Breast epithelium (tissue), 4 donors: ENCODE results near the gene GIGYF2. TPM values are rescaled to one million over a fixed set of nuclear protein-coding genes. Genes with fewer than 3 reads are reported as not detected.

Experiments used
- DNase-seq, 2 donors: peaks; one replicate each; pipeline ENCODE4 v3.0.0-alpha.2; 2019; ENCODE audit warnings: low spot score in 2 of 2
- H3K27ac ChIP-seq, 2 donors: fragments of 200-600 bp; sonication (generic) in 1 of 2; one replicate each; pipeline ENCODE4 v1.5.1; 2016 to 2019; ENCODE audit warnings: mild to moderate bottlenecking in 1 of 2
- H3K27me3 ChIP-seq, 2 donors: fragments of 200-600 bp; sonication (generic) in 1 of 2; one replicate each; pipeline versions ENCODE4 v1.5.1 to v1.6.0; 2017 to 2019; ENCODE audit warnings: control low read depth in 1 of 2, mild to moderate bottlenecking in 1 of 2
- H3K36me3 ChIP-seq: fragments of 200-600 bp; one replicate; pipeline ENCODE4 v1.5.1; 2019
- H3K4me1 ChIP-seq, 2 donors: fragments of 200-600 bp; sonication (generic); one replicate each; pipeline ENCODE4 v1.5.1; 2016 to 2019; ENCODE audit warnings: control low read depth in 1 of 2
- H3K4me3 ChIP-seq, 3 donors: fragments of 200-600 bp; sonication (generic); 1 replicate in 2 of 3; 2 replicates in 1 of 3; pipeline ENCODE4 v1.5.1; 2016 to 2019; ENCODE audit warnings: mild to moderate bottlenecking in 3 of 3, moderate library complexity in 2 of 3
- H3K9me3 ChIP-seq, 2 donors: fragments of 200-600 bp; sonication (generic) in 1 of 2; one replicate each; pipeline ENCODE4 v1.5.1; 2016 to 2019; ENCODE audit warnings: control low read depth in 1 of 2
- CTCF ChIP-seq, 3 donors: fragments of 450-650 bp; IDR thresholded peaks; one replicate each; pipeline ENCODE4 v1.5.1; 2016 to 2017; ENCODE audit warnings: antibody characterized with exemption in 3 of 3, mild to moderate bottlenecking in 3 of 3, moderate library complexity in 3 of 3
- POLR2A ChIP-seq: fragments of 450-650 bp; IDR thresholded peaks from one replicate; pipeline ENCODE4 v1.6.1; 2016; ENCODE audit warnings: antibody characterized with exemption, mild to moderate bottlenecking, moderate library complexity
- POLR2AphosphoS5 ChIP-seq, 3 donors: sonication (generic); formaldehyde crosslinking; IDR thresholded peaks; one replicate each; pipeline ENCODE4 v1.6.1; 2017; ENCODE audit warnings: antibody characterized with exemption in 3 of 3
- intact Hi-C: fragments of 100-400 bp; cut with DNase I; formaldehyde crosslinking; loops from one replicate; pipeline ENCODE4 v1.15.1; 2023; ENCODE audit warnings: low total_unique reads
- total RNA-seq, 3 donors: library from RNA; depleted of rRNA; stranded (reverse); fragments of >200 nt; gene quantifications; one replicate each; pipeline ENCODE4 v1.1.0, GENCODE V29; 2016

Gene GIGYF2
- total RNA-seq, 3 donors from 2014 or later = 79.8 to 156 (median 103) TPM

GRCh38 chr2:232728785-232729184 is 31.7 kb downstream of the GIGYF2 start:
- DNase-seq = no peak
- no peaks in the 10 kb centered on the region for H3K27me3 ChIP-seq
- TF ChIP-seq CTCF (IDR thresholded peaks at IDR 0.05) (no peak), POLR2AphosphoS5 (IDR thresholded peaks at IDR 0.05) (no peak), POLR2A (no peak)
- intact Hi-C loops = no loop called here
- H3K4me1 ChIP-seq = no peaks in the 10 kb centered on the region
- H3K36me3 ChIP-seq = no peaks in the 10 kb centered on the region
- H3K4me3 ChIP-seq = no peak overlapping the region
- H3K27ac ChIP-seq = no peak overlapping the region
- H3K9me3 ChIP-seq = no peaks in the 10 kb centered on the region

GRCh38 chr2:232731470-232731869 is 34.3 kb downstream of the GIGYF2 start:
- H3K27ac ChIP-seq = no peak overlapping the region
- no peaks in the 10 kb centered on the region for H3K27me3 ChIP-seq
- no peak overlapping the region for H3K4me3 ChIP-seq
- H3K9me3 ChIP-seq = no peaks in the 10 kb centered on the region
- TF ChIP-seq POLR2A = no peak
- TF ChIP-seq CTCF (IDR thresholded peaks at IDR 0.05) = no peak
- no peak for TF ChIP-seq POLR2AphosphoS5 (IDR thresholded peaks at IDR 0.05)
- H3K4me1 ChIP-seq = no peaks in the 10 kb centered on the region
- DNase-seq = no peak
- H3K36me3 ChIP-seq = no peaks in the 10 kb centered on the region
- intact Hi-C loops = no loop called here

- no peaks in the 10 kb centered on the region for H3K9me3 ChIP-seq
- intact Hi-C loops = no loop called here
- no peaks in the 10 kb centered on the region for H3K36me3 ChIP-seq
- TF ChIP-seq POLR2A (no peak), CTCF (IDR thresholded peaks at IDR 0.05) (no peak), POLR2AphosphoS5 (IDR thresholded peaks at IDR 0.05) (no peak)
- no peaks in the 10 kb centered on the region for H3K27me3 ChIP-seq
- H3K4me3 ChIP-seq = no peak overlapping the region
- no peak overlapping the region for H3K27ac ChIP-seq
- DNase-seq = no peak
- H3K4me1 ChIP-seq = no peaks in the 10 kb centered on the region
These were observed 44.2 kb downstream of the GIGYF2 start for GRCh38 chr2:232741294-232741693.

GRCh38 chr2:232741972-232742371 is 44.8 kb downstream of the GIGYF2 start:
- no peak overlapping the region for H3K4me3 ChIP-seq
- no peaks in the 10 kb centered on the region for H3K9me3 ChIP-seq
- H3K27ac ChIP-seq = no peak overlapping the region
- H3K36me3 ChIP-seq = no peaks in the 10 kb centered on the region
- DNase-seq = no peak
- no peaks in the 10 kb centered on the region for H3K4me1 ChIP-seq
- intact Hi-C loops = no loop called here
- no peaks in the 10 kb centered on the region for H3K27me3 ChIP-seq
- TF ChIP-seq CTCF (IDR thresholded peaks at IDR 0.05) (no peak), POLR2A (no peak), POLR2AphosphoS5 (IDR thresholded peaks at IDR 0.05) (no peak)

- Histone ChIP-seq H3K4me1 (no peaks in the 10 kb centered on the region), H3K9me3 (no peaks in the 10 kb centered on the region), H3K27me3 (no peaks in the 10 kb centered on the region), H3K27ac (no peak overlapping the region), H3K36me3 (peaks cover 13% of the 10 kb centered on the region), H3K4me3 (no peak overlapping the region)
- no peak for TF ChIP-seq CTCF (IDR thresholded peaks at IDR 0.05)
- TF ChIP-seq POLR2AphosphoS5 (IDR thresholded peaks at IDR 0.05) = no peak
- TF ChIP-seq POLR2A = no peak
- intact Hi-C loops = no loop called here
- no peak for DNase-seq
These were observed 47.8 kb downstream of the GIGYF2 start for GRCh38 chr2:232744963-232745362.
